Esophagus muscularis mucosa (tissue), 4 donors: ENCODE data around the gene FASTK. TPM values are rescaled to one million over a fixed set of nuclear protein-coding genes. Genes with fewer than 3 reads are reported as not detected.

Experiments
- total RNA-seq, 4 donors: library from RNA; depleted of rRNA; stranded (reverse); fragments of >200 nt; gene quantifications; one replicate each; pipeline versions ENCODE4 v1.1.0 to v1.2.1, GENCODE V29; 2016

The FASTK gene
- total RNA-seq, 4 donors from 2014 or later: 45.7 to 74.9 (median 60.4) TPM

Other genes with a start within 250 kb of the FASTK start
- under 1 TPM in 3 of 4 donors, not detected in 1; 0.23 to 0.45 (median 0.33) TPM for gene AOC1, start 228.3 kb downstream of the FASTK start, total RNA-seq
- gene KCNH2, start 102.5 kb downstream of the FASTK start, total RNA-seq: 10 to 100 TPM; 29.8 to 71.7 (median 42.5) TPM
- 10 to 100 TPM in 3 of 4 donors, 1 to 10 TPM in 1; 3.7 to 20.2 (median 16.2) TPM for gene NOS3, start 89.8 kb downstream of the FASTK start, total RNA-seq
- under 1 TPM in 1 of 4 donors, not detected in 3; 0.42 TPM for gene ATG9B, start 56.3 kb downstream of the FASTK start, total RNA-seq
- 10 to 100 TPM; 13.1 to 25.3 (median 19.9) TPM for gene ABCB8, start 52.4 kb downstream of the FASTK start, total RNA-seq
- 1 to 10 TPM; 1.3 to 2.9 (median 2.1) TPM for gene ASIC3, start 32.3 kb downstream of the FASTK start, total RNA-seq
- gene CDK5, start 22.9 kb downstream of the FASTK start, total RNA-seq: 10 to 100 TPM in 2 of 4 donors, 1 to 10 TPM in 2; 5.3 to 10.4 (median 9.7) TPM
- 100 to 1,000 TPM in 3 of 4 donors, 10 to 100 TPM in 1; 96.8 to 165 (median 122) TPM for gene SLC4A2, start 21.2 kb downstream of the FASTK start, total RNA-seq
- gene TMUB1, start 2.7 kb upstream of the FASTK start, total RNA-seq: 10 to 100 TPM; 39.0 to 66.6 (median 51.4) TPM
- gene AGAP3, start 5.7 kb upstream of the FASTK start, total RNA-seq: 10 to 100 TPM; 33.8 to 71.2 (median 60.0) TPM
- not detected for gene GBX1, start 86.9 kb upstream of the FASTK start, total RNA-seq
- gene ASB10, start 106.4 kb upstream of the FASTK start, total RNA-seq: not detected
- gene H2BK1, start 129.7 kb upstream of the FASTK start, total RNA-seq: not detected
- 10 to 100 TPM; 33.8 to 53.2 (median 39.0) TPM for gene ABCF2, start 146.4 kb upstream of the FASTK start, total RNA-seq
- 10 to 100 TPM; 23.7 to 39.4 (median 26.8) TPM for gene CHPF2, start 151.7 kb upstream of the FASTK start, total RNA-seq
- 10 to 100 TPM; 25.3 to 43.4 (median 40.6) TPM for gene SMARCD3, start 167.9 kb upstream of the FASTK start, total RNA-seq